Measurements from ENCODE around the gene YPEL3.

DNA sequence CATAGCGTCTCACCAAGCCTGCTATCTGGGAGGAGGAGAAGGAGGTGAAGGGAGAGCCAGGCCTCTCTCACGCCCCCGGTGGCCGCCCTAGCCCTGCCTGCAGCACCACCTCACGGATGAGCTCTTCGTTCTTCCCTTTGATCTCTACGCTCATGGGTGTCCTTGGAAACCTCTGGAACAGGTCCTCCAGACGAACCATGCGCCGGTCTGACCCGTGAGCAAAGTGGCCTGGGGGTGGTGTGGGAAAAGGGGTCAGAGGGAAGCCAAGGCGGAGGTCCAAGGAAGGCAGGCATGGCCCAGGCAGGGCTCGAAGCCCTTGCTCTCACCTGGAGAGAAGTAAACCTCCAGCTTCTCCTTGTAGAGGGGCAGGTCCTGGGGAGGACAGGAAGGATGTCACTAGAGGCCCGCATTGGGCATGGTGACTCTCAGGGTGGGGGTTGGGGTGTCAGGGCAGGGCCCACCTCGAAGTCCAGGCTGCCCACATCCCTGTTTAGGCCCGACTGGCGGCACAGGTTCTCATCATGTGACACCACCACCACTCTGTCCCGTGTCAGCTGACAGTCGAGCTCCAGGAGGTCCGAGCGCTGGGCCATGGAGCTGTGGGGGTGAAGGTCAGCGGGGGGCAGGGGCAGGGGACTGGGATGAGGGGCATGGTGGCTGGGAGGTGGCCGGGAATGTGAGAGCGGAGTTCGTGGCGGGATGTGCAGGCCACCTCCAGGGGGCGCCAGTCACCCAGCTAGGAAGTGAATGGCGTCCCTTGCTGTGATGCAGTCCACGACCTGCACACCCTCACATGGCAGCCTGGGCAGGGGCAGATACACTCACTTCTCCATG lies 16.4 kb upstream of the YPEL3 start:
- TF ChIP-seq, protein P1, sequence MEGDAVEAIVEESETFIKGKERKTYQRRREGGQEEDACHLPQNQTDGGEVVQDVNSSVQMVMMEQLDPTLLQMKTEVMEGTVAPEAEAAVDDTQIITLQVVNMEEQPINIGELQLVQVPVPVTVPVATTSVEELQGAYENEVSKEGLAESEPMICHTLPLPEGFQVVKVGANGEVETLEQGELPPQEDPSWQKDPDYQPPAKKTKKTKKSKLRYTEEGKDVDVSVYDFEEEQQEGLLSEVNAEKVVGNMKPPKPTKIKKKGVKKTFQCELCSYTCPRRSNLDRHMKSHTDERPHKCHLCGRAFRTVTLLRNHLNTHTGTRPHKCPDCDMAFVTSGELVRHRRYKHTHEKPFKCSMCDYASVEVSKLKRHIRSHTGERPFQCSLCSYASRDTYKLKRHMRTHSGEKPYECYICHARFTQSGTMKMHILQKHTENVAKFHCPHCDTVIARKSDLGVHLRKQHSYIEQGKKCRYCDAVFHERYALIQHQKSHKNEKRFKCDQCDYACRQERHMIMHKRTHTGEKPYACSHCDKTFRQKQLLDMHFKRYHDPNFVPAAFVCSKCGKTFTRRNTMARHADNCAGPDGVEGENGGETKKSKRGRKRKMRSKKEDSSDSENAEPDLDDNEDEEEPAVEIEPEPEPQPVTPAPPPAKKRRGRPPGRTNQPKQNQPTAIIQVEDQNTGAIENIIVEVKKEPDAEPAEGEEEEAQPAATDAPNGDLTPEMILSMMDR (IDR thresholded peaks at IDR 0.05; ENCODE audit: poor library complexity, severe bottlenecking), result no peak
- no peak for TF ChIP-seq SMC3 (conservative IDR thresholded peaks at IDR 0.05; ENCODE audit: poor library complexity)
- TF ChIP-seq EP300 (conservative IDR thresholded peaks at IDR 0.05; ENCODE audit: poor library complexity, severe bottlenecking), result no peak

Measured in neural cell (in vitro differentiated cells).